ENCODE results near the gene CD72. TPM values are rescaled to one million over a fixed set of nuclear protein-coding genes. Genes with fewer than 3 reads are reported as not detected.

The CD72 gene
- total RNA-seq, 1 donor from 2014 or later = 0.47 TPM

Small RNA genes within 50 kb of the gene (small RNA-seq; reads per million reads assigned to genes)
- not detected for gene MIR4667
- not detected for gene RMRP
- not detected for gene RPS29P17

Other genes starting within 250 kb of the CD72 start
- gene RUSC2, start 128.3 kb downstream of the CD72 start, total RNA-seq = 51.2 TPM
- 11.7 TPM for gene TESK1, start 13.2 kb downstream of the CD72 start, total RNA-seq
- not detected for gene SIT1, start 32.5 kb upstream of the CD72 start, total RNA-seq
- 159,856 TPM for gene RMRP, start 39.6 kb upstream of the CD72 start, total RNA-seq
- 10.5 TPM for gene CCDC107, start 39.9 kb upstream of the CD72 start, total RNA-seq
- 0.94 TPM for gene ARHGEF39, start 46.8 kb upstream of the CD72 start, total RNA-seq
- 0.78 TPM for gene CA9, start 55.5 kb upstream of the CD72 start, total RNA-seq
- 18.1 TPM for gene TPM2, start 71.5 kb upstream of the CD72 start, total RNA-seq
- gene TLN1, start 113.8 kb upstream of the CD72 start, total RNA-seq = 17.8 TPM
- 22.9 TPM for gene CREB3, start 114.3 kb upstream of the CD72 start, total RNA-seq
- gene GBA2, start 130.8 kb upstream of the CD72 start, total RNA-seq = 45.2 TPM
- gene RGP1, start 130.9 kb upstream of the CD72 start, total RNA-seq = 12.3 TPM
- not detected for gene MSMP, start 135.9 kb upstream of the CD72 start, total RNA-seq
- 11.2 TPM for gene NPR2, start 173.2 kb upstream of the CD72 start, total RNA-seq
- 4.7 TPM for gene SPAG8, start 193.8 kb upstream of the CD72 start, total RNA-seq
- gene HINT2, start 196.6 kb upstream of the CD72 start, total RNA-seq = 7.0 TPM
- gene FAM221B, start 210.3 kb upstream of the CD72 start, total RNA-seq = not detected
- gene TMEM8B, start 210.8 kb upstream of the CD72 start, total RNA-seq = 5.6 TPM

Data from occipital lobe (tissue), 2 donors.